T-cell (primary cell): ENCODE data around the gene COG3. TPM values are rescaled to one million over a fixed set of nuclear protein-coding genes. Genes with fewer than 3 reads are reported as not detected.
A peak's percentile ranks its signal among the peaks of the same experiment; 100 is the strongest.

Experiments used
- ATAC-seq, 4 experiments: fragments of 200-7000 bp in 3 of 4; fragments of 150-1000 bp in 1 of 4; cut with Tn5 transposase; replicated peaks in 1 of 4; 1 replicate in 3 of 4; 2 replicates in 1 of 4; pipeline ENCODE4 v1.10.0; 2021; ENCODE audit warnings: moderate library complexity in 3 of 4, mild to moderate bottlenecking in 2 of 4, moderate number of reproducible peaks in 1 of 4
- CTCF ChIA-PET, 2 donors: fragments of 300-600 bp; sonication (Branson Sonifier 250); formaldehyde crosslinking; loops; one replicate each; lab custom pipeline; 2022; ENCODE audit warnings: antibody characterized with exemption in 2 of 2; lab: Charles Lee
- POLR2A ChIA-PET, 2 donors: fragments of 300-600 bp; sonication (Branson Sonifier 250); formaldehyde crosslinking; loops; one replicate each; lab custom pipeline; 2022; ENCODE audit warnings: antibody characterized with exemption in 2 of 2; lab: Charles Lee
- DNase-seq, 35 experiments: peaks; one replicate each; pipeline versions ENCODE4 v3.0.0 to v3.0.0-alpha.2; 2013 to 2023
- H3K27ac ChIP-seq: one replicate; pipeline ENCODE4 v1.5.1; 2013; ENCODE audit warnings: low read length
- H3K27me3 ChIP-seq, 2 experiments: replicated peaks in 1 of 2; 1 replicate in 1 of 2; 2 replicates in 1 of 2; pipeline versions ENCODE4 v1.6.1 to v1.7.0; 2013; ENCODE audit warnings: low read length in 1 of 2, mixed read lengths in 1 of 2; ENCODE audit not compliant: control insufficient read depth in 2 of 2, insufficient read depth in 2 of 2; ENCODE audit errors: extremely low read depth in 1 of 2
- H3K36me3 ChIP-seq, 2 donors: 1 replicate in 1 of 2; 2 replicates in 1 of 2; pipeline versions ENCODE4 v1.6.1 to v1.7.0; 2013; ENCODE audit warnings: low read length in 1 of 2; ENCODE audit not compliant: control insufficient read depth in 2 of 2, insufficient read depth in 1 of 2; ENCODE audit errors: extremely low read depth in 1 of 2
- H3K4me1 ChIP-seq, 2 experiments: 1 replicate in 1 of 2; 2 replicates in 1 of 2; pipeline versions ENCODE4 v1.6.1 to v1.7.0; 2013; ENCODE audit warnings: low read length in 2 of 2, mixed read lengths in 1 of 2; ENCODE audit not compliant: insufficient read depth in 2 of 2, control insufficient read depth in 1 of 2; ENCODE audit errors: extremely low read depth in 1 of 2
- H3K4me3 ChIP-seq, 2 donors: 1 replicate in 1 of 2; 2 replicates in 1 of 2; pipeline versions ENCODE4 v1.5.1 to v1.7.0; 2013; ENCODE audit warnings: mild to moderate bottlenecking in 2 of 2, low read length in 1 of 2, moderate library complexity in 1 of 2; ENCODE audit not compliant: control insufficient read depth in 1 of 2; ENCODE audit errors: extremely low read depth in 1 of 2
- H3K9me3 ChIP-seq: 2 replicates; pipeline ENCODE4 v1.7.0; 2013
- H3K27ac Mint-ChIP-seq, 2 donors: one replicate each; pipeline ENCODE4 v1.8.0; 2020 to 2021; ENCODE audit warnings: mild to moderate bottlenecking in 2 of 2, mixed read lengths in 2 of 2
- H3K27me3 Mint-ChIP-seq, 2 donors: one replicate each; pipeline ENCODE4 v1.8.0; 2021 to 2022; ENCODE audit warnings: mixed read lengths in 2 of 2
- H3K36me3 Mint-ChIP-seq: one replicate; pipeline ENCODE4 v1.8.0; 2021; ENCODE audit warnings: mixed read lengths
- H3K4me1 Mint-ChIP-seq, 3 donors: one replicate each; pipeline ENCODE4 v1.8.0; 2020 to 2022; ENCODE audit warnings: mixed read lengths in 3 of 3, mild to moderate bottlenecking in 1 of 3
- H3K4me3 Mint-ChIP-seq, 3 donors: one replicate each; pipeline ENCODE4 v1.8.0; 2020 to 2022; ENCODE audit warnings: mild to moderate bottlenecking in 3 of 3, mixed read lengths in 3 of 3, moderate library complexity in 3 of 3
- H3K9me3 Mint-ChIP-seq, 3 donors: one replicate each; pipeline ENCODE4 v1.8.0; 2020 to 2022; ENCODE audit warnings: mixed read lengths in 3 of 3
- WGBS: methylation state at CpG from one replicate; pipeline ENCODE4 v1.1.5; 2013; ENCODE audit warnings: missing lambda C conversion rate; ENCODE audit not compliant: insufficient coverage; 5-methylcytosine and 5-hydroxymethylcytosine counted together
- total RNA-seq, 35 experiments: library from RNA in 6 of 35; stranded (reverse) in 6 of 35; fragments of 120-200 nt in 1 of 35; gene quantifications; one replicate each; pipeline versions ENCODE4 v1.2.1 to v1.2.4 and lab custom pipeline; 2013 to 2026

COG3 gene
- total RNA-seq, 5 donors from 2014 or later (not counting 1 experiment from before 2014, with no cell fraction given), result 40.0 to 47.0 (median 42.3) TPM

GRCh38 chr13:45534604-45535003, 69.9 kb downstream of the COG3 start:
- Mint-ChIP-seq H3K27me3 (no peaks in the 10 kb centered on the region), H3K36me3 (peaks cover 50% of the 10 kb centered on the region), H3K27ac (no peak overlapping the region), H3K4me1 (no peaks in the 10 kb centered on the region), H3K9me3 (no peaks in the 10 kb centered on the region), H3K4me3 (no peak overlapping the region)
- 100% methylated on average over 1 of the region's 9 CpGs for WGBS
- Histone ChIP-seq H3K27me3 (no peaks in the 10 kb centered on the region), H3K9me3 (no peaks in the 10 kb centered on the region), H3K4me1 (no peaks in the 10 kb centered on the region), H3K36me3 (peaks cover 0 to 56% of the 10 kb centered on the region in 2 donors), H3K4me3 (no peak overlapping the region), H3K27ac (no peak overlapping the region)
- DNase-seq, result no peak
- no peak for ATAC-seq
- ChIA-PET CTCF (no interaction called here), POLR2A (no interaction called here)

DNA sequence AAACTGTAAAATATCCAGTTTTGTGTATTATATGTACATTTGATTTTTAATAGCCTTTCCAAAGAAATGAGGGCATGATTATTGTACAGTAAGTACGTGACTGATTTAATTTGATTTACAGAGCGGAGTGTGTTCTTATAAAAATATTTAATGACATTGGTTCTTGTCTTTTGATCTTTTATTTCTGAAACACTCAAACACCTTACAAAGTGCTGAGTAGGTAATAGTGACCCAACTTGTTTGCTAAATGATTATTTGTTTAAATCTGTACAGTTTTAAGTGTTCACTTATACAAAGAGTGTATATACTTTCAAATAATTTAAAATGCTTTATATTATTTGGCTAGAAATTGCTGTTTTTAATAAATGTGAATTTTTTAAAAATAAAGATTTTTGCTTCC, 71.5 kb downstream of the COG3 start:
- ATAC-seq (no peak), DNase-seq (no peak)
- WGBS, result no CpG with 5 or more reads among the region's 2 CpGs
- ChIA-PET POLR2A (no interaction called here), CTCF (no interaction called here)
- Mint-ChIP-seq H3K27ac (no peak overlapping the region), H3K27me3 (no peaks in the 10 kb centered on the region), H3K9me3 (no peaks in the 10 kb centered on the region), H3K4me3 (no peak overlapping the region), H3K4me1 (no peaks in the 10 kb centered on the region), H3K36me3 (peaks cover 39% of the 10 kb centered on the region)
- H3K4me1 ChIP-seq, result no peaks in the 10 kb centered on the region
- H3K9me3 ChIP-seq, result no peaks in the 10 kb centered on the region
- H3K4me3 ChIP-seq, result no peak overlapping the region
- H3K27me3 ChIP-seq, result no peaks in the 10 kb centered on the region
- H3K36me3 ChIP-seq, result peaks cover 0 to 42% of the 10 kb centered on the region in 2 donors
- H3K27ac ChIP-seq, result no peak overlapping the region

- Histone ChIP-seq H3K4me3 (no peak overlapping the region), H3K27me3 (no peaks in the 10 kb centered on the region), H3K4me1 (no peaks in the 10 kb centered on the region), H3K27ac (no peak overlapping the region), H3K9me3 (no peaks in the 10 kb centered on the region), H3K36me3 (peaks cover 0 to 34% of the 10 kb centered on the region in 2 donors)
- Mint-ChIP-seq H3K36me3 (peaks cover 31% of the 10 kb centered on the region), H3K4me3 (no peak overlapping the region), H3K4me1 (no peaks in the 10 kb centered on the region), H3K27me3 (no peaks in the 10 kb centered on the region), H3K9me3 (no peaks in the 10 kb centered on the region), H3K27ac (peak overlapping the region in 1 of 2 donors; percentile 32)
- ChIA-PET CTCF (no interaction called here), POLR2A (interaction anchor here (0.6 kb wide), 3 partner anchors 25 to 405 kb away, joined by 3 to 4 read pairs (median 3); no protein-coding TSS in a partner anchor)
- WGBS, result no CpG with 5 or more reads among the region's 1 CpG
- peak in 1 of 4 experiments; percentile 9 for ATAC-seq
- no peak for DNase-seq
Measured at GRCh38 chr13:45537516-45537915, 72.8 kb downstream of the COG3 start.

- no peaks in the 10 kb centered on the region for H3K4me1 Mint-ChIP-seq
- H3K4me3 ChIP-seq, result no peak overlapping the region
- CTCF ChIA-PET, result no interaction called here
- no peaks in the 10 kb centered on the region for H3K4me1 ChIP-seq
- no peaks in the 10 kb centered on the region for H3K9me3 ChIP-seq
- 67% methylated on average over 1 of the region's 2 CpGs for WGBS
- H3K27ac ChIP-seq, result no peak overlapping the region
- DNase-seq (no peak), ATAC-seq (no peak)
- H3K9me3 Mint-ChIP-seq, result no peaks in the 10 kb centered on the region
- no peaks in the 10 kb centered on the region for H3K27me3 ChIP-seq
- H3K36me3 ChIP-seq, result peaks cover 0 to 26% of the 10 kb centered on the region in 2 donors
- peaks cover 23% of the 10 kb centered on the region for H3K36me3 Mint-ChIP-seq
- peak overlapping the region in 1 of 2 donors; percentile 13 for H3K27ac Mint-ChIP-seq
- POLR2A ChIA-PET, result no interaction called here
- H3K4me3 Mint-ChIP-seq, result no peak overlapping the region
- no peaks in the 10 kb centered on the region for H3K27me3 Mint-ChIP-seq
Measured at GRCh38 chr13:45538382-45538781, 73.6 kb downstream of the COG3 start.

DNA sequence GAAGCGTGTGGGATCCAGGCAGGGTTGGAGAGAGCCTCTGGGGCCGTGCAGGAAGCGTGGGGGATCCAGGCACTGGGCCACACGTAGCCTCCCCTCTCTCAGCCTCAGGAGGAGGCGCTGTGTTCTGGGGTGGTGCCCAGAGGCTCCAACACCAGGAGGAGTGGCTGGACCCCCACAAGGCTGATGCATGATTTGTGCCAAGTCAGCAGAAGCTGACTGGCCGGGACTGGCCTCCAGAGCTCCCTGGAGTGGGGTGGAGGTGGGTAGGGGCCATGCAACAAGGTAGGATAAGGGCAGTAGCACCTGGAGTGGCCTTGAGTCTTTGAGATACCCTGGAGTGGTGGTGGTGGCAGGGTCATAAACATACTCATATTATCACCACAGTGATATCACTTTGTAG, 75.5 kb downstream of the COG3 start:
- no peak for DNase-seq
- Histone ChIP-seq H3K9me3 (no peaks in the 10 kb centered on the region), H3K36me3 (peaks cover 0 to 8% of the 10 kb centered on the region in 2 donors), H3K27ac (no peak overlapping the region), H3K27me3 (no peaks in the 10 kb centered on the region), H3K4me3 (no peak overlapping the region), H3K4me1 (no peaks in the 10 kb centered on the region)
- WGBS, result 78% methylated on average over 5 of the region's 6 CpGs
- peaks cover 0 to 2% of the 10 kb centered on the region in 2 donors for H3K27me3 Mint-ChIP-seq
- H3K4me3 Mint-ChIP-seq, result no peak overlapping the region
- peaks cover 7% of the 10 kb centered on the region for H3K36me3 Mint-ChIP-seq
- no peaks in the 10 kb centered on the region for H3K9me3 Mint-ChIP-seq
- H3K27ac Mint-ChIP-seq, result no peak overlapping the region
- H3K4me1 Mint-ChIP-seq, result no peaks in the 10 kb centered on the region
- ATAC-seq, result no peak
- POLR2A ChIA-PET, result no interaction called here
- CTCF ChIA-PET, result no interaction called here

DNA sequence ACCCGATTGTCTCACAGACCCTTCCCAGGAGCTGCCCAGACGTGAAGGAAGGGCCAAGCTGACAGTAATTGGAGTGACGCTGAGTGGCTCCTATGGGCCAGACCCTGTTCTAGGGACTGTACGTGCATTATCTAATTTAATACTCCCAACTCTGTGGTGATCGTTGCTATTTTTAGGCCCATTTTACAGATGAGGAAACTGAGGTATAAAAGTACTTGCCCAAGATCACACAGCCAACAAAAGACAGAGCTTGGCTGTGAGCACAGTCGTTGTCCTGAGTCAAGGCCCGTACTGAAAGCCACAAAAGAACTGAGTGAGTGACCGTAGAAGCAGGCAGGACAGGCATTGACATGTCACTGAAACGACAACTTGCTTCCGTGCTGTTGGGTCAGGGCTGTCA, 76.1 kb downstream of the COG3 start:
- H3K9me3 Mint-ChIP-seq, result no peaks in the 10 kb centered on the region
- CTCF ChIA-PET, result no interaction called here

DNA sequence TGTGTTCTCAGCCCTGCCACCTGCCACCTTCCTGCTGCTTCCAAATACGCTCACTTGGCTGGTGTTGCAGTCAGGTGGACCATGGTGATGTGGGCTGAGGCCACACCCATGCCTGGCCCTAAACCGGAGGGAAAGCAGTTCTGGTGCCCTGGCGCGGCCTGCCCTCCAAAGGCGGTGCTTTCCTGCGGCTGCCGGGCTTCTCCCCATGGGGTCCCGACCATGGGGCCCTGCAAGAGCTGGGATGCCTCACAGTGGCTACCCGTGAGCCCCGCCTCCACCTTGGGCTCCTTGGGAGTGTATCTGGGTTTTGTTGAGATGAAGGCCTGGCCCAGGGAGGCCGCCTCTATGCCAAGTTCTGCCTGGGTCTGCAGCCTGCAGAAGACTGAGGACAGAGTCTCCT, 77.1 kb downstream of the COG3 start:
- H3K27ac Mint-ChIP-seq, result no peak overlapping the region
- H3K4me3 ChIP-seq, result no peak overlapping the region
- H3K27ac ChIP-seq, result no peak overlapping the region
- H3K4me3 Mint-ChIP-seq, result no peak overlapping the region
- DNase-seq (no peak), ATAC-seq (no peak)
- H3K4me1 ChIP-seq, result no peaks in the 10 kb centered on the region
- no peaks in the 10 kb centered on the region for H3K36me3 Mint-ChIP-seq
- no peaks in the 10 kb centered on the region for H3K9me3 Mint-ChIP-seq
- 90% methylated on average over 8 of the region's 11 CpGs for WGBS
- H3K27me3 ChIP-seq, result no peaks in the 10 kb centered on the region
- CTCF ChIA-PET, result no interaction called here
- H3K9me3 ChIP-seq, result no peaks in the 10 kb centered on the region
- POLR2A ChIA-PET, result no interaction called here
- H3K4me1 Mint-ChIP-seq, result no peaks in the 10 kb centered on the region
- peaks cover 0 to 2% of the 10 kb centered on the region in 2 donors for H3K27me3 Mint-ChIP-seq
- no peaks in the 10 kb centered on the region for H3K36me3 ChIP-seq

More for the DNA sequence above, 76.1 kb downstream of the COG3 start:
- no peak overlapping the region for H3K4me3 Mint-ChIP-seq
- H3K27me3 ChIP-seq, result no peaks in the 10 kb centered on the region
- H3K4me1 ChIP-seq, result no peaks in the 10 kb centered on the region
- H3K27ac ChIP-seq, result no peak overlapping the region
- no peak overlapping the region for H3K27ac Mint-ChIP-seq
- DNase-seq, result no peak
- H3K27me3 Mint-ChIP-seq, result peaks cover 0 to 2% of the 10 kb centered on the region in 2 donors
- peaks cover 4% of the 10 kb centered on the region for H3K36me3 Mint-ChIP-seq
- H3K9me3 ChIP-seq, result no peaks in the 10 kb centered on the region
- H3K4me3 ChIP-seq, result no peak overlapping the region
- no peak for ATAC-seq
- WGBS, result 88% methylated on average over 8 of the region's 10 CpGs
- no peaks in the 10 kb centered on the region for H3K4me1 Mint-ChIP-seq
- POLR2A ChIA-PET, result no interaction called here
- peaks cover 0 to under 1% of the 10 kb centered on the region in 2 donors for H3K36me3 ChIP-seq
